Stimulated activated CD8-positive, alpha-beta memory T cell treated with anti-CD3 and anti-CD28 coated beads, Interleukin-15, amount 100 ng/mL, for 24 hours (primary cell): ENCODE results near the gene HOXC6.

Experiments used
- DNase-seq: peaks from one replicate; pipeline ENCODE4 v3.0.0-alpha.2; 2020; ENCODE audit warnings: low read depth

HOXC6 gene

DNA sequence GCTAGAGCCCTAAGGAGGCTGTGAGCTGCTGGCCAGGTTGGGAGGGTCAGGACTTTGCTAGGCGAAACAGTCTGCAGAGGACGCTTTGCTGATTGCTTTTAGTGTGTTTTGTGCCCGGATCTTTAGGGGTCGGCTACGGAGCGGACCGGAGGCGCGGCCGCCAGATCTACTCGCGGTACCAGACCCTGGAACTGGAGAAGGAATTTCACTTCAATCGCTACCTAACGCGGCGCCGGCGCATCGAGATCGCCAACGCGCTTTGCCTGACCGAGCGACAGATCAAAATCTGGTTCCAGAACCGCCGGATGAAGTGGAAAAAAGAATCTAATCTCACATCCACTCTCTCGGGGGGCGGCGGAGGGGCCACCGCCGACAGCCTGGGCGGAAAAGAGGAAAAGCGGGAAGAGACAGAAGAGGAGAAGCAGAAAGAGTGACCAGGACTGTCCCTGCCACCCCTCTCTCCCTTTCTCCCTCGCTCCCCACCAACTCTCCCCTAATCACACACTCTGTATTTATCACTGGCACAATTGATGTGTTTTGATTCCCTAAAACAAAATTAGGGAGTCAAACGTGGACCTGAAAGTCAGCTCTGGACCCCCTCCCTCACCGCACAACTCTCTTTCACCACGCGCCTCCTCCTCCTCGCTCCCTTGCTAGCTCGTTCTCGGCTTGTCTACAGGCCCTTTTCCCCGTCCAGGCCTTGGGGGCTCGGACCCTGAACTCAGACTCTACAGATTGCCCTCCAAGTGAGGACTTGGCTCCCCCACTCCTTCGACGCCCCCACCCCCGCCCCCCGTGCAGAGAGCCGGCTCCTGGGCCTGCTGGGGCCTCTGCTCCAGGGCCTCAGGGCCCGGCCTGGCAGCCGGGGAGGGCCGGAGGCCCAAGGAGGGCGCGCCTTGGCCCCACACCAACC lies 1.5 kb downstream of the HOXC6 start:
- DNase-seq: no peak

DNA sequence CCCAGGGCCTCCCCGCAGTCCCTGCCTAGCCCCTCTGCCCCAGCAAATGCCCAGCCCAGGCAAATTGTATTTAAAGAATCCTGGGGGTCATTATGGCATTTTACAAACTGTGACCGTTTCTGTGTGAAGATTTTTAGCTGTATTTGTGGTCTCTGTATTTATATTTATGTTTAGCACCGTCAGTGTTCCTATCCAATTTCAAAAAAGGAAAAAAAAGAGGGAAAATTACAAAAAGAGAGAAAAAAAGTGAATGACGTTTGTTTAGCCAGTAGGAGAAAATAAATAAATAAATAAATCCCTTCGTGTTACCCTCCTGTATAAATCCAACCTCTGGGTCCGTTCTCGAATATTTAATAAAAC lies 2.2 kb downstream of the HOXC6 start:
- DNase-seq: no peak

DNA sequence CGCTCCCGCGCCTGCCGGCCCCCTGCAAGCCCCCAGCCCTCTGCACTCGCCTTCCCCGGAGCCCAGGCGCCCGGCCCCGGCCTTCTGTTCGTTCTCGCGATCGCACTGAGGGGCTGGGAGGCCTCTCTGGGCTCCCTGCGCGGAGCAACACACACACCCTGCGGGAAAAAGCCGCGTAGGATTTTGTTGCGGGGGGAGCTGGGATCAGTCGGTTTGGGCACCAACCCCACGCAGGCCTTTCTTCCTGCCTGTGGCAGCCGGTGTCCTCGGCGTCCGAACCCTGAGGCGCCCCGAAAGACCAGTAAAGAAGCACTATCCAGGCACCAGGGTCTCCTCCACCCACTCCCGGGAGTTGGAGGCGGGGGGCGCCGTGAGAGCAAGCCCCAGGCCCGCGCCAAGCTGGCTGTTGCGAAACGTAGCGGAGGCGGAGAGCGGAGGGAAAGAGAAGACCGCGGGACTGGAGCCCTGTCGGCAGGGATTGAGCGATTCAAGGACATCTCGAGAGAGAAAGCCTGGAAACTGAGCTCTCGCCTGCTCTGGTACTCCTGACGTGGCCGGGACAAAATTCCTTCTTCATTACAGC lies 2.7 kb downstream of the HOXC6 start:
- no peak for DNase-seq

DNA sequence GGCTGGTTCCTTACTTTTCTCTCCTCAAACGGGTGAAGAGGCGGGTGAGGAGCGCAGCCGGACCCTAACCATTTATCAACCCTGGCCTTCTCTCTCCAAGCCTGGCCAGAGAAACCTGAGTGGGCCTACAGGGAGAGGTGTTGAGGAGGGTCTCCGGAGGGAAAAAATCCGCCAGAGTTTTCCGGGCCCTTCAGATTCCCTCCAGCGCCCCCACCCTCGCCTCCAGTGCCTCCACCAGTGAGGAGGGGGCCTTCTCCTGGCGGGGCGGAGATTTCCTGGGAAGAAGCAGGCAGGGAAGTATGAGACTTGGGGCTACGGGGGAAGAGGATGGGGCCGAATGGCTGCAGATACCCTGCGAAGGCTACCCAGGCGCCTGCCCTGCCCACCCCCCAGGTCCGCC lies 3.2 kb downstream of the HOXC6 start:
- DNase-seq: no peak

DNA sequence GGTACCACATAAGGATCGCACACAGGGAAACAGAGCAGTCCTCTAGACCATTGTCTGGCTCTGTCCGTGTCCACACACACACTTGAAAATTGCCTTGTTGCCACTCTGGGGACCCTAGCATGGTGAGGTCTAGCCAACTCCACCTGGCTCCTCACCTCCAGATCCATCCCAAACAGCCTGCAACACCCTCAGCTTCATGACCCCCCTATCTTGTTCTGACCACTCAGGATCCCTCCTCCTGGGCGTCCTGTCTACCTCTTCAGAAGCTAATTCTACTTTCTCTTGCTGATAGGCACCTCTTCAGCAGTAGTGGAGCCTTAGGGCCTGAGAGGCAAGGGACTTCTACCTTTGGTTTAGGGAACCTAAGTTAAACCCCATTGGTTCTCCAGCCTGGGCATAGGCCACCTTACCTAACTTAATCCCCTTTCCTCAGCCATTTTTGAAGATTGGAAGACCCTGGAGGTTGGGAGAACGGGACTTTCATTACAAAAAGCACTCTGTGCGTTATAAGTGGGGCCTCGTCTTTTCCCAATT lies 3.9 kb downstream of the HOXC6 start:
- no peak for DNase-seq

DNA sequence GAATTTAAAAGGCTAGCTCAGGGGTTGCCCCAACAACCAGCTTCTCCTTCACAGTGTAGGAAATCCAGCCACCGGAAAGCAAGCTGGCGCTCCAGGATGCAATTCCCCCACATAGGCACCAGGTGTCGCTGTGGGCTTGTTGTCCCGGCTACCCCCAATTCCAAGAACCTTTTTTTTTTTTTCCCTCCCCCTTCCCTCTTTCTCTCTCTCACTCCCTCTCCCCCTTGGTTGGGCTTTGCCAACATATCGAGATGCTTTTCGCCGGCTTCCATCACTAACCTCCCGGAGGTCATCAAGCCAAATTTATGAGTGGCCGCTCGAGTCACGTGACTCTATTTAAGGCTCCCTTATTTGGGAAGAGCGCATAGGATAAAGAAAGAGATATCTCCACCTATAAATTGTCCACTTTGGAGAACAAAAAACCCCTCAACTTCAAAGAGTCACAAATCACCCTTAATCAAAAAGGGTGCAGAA lies 4.4 kb downstream of the HOXC6 start, which contains the start of gene HOXC5:
Gene HOXC5 (plus strand): TSS at position 424 of the 474 bp plus-strand sequence. CDS start 73 bp downstream, outside the sequence.
- DNase-seq: no peak

DNA sequence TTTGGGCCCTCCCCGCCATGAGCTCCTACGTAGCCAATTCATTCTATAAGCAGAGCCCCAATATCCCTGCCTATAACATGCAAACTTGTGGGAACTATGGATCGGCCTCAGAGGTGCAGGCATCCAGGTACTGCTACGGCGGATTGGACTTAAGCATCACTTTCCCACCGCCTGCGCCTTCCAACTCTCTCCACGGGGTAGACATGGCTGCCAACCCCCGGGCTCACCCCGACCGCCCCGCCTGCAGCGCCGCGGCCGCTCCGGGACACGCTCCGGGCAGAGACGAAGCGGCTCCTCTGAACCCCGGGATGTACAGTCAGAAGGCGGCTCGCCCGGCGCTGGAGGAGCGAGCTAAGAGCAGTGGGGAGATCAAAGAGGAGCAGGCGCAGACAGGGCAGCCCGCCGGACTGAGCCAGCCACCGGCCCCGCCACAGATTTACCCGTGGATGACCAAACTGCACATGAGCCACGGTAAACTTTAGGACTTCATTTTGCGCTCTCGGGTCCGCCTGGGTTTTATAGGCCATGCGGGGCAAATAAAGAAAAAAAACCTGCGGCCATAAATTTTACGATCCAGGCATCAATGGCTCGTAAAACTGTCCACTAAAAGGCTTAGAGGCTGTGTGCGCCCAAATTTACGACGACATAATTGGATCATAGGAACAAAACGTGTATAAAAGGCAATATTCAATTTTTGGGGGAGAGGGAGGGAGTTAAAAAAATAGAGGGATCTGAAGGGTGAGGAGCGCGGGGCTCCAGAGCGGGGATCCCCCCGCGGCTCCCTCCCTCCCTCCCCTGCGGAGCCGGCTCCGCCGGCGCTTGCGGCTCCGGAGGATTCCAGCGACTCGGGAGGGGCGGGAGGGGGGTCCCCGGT lies 5.1 kb downstream of the HOXC6 start:
- DNase-seq: no peak

DNA sequence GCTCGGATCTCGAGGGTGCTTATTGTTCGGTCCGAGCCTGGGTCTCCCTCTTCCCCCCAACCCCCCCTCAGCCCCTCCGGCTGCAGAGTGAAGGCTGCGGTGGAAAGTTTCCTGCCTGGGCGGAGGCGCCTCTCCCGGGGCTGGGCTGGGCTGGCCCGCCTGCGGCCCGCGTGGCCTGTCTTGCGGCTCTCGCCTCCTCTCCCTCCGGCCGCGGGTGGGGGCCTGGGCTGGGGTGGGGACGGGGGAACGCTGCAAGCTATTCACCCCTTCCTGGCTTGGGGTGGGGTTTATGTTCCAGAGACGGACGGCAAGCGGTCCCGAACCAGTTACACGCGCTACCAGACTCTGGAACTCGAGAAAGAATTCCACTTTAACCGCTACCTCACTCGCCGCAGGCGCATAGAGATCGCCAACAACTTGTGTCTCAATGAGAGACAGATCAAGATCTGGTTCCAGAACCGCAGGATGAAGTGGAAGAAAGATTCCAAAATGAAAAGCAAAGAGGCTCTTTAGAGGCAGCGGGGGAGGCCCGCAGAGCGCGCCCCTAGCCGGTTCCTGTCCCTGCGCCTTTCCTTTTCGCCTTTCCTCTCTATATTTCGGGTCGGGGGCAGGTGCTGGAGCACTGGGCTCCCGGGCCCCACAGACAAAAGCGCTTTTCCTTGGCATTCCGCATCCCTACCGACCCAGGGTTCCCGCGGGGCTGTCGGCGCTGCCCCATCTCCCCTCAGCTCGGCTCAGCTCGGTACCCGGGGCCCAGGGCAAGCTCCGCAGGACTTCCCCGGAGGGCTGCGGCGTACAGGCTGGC lies 5.9 kb downstream of the HOXC6 start:
- no peak for DNase-seq

DNA sequence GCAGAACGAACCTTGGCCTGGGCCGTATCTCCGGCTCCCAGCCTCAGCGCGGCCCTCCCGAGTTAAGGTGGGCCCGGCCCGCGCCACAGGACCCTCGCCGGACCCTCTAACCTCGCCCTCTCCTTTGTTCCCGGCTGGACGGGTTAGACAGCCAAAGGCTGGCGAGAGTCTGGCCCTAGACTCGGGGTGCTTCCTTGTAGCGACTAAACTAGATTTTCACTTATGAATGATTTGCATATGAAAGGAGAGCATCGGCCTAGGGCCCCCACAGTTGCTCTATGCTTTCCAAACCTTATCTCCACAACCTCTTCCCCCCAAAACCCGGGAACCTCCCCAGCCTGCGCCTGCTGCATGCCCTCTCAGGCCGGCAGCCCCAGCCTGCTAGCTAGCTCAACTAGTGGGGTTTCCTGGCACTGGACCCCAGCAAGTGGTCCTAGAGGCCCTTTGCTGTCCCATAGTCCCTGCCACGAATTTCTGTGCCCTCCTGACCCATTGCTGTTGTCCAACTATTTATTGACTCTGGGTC lies 6.6 kb downstream of the HOXC6 start:
- DNase-seq: no peak

DNA sequence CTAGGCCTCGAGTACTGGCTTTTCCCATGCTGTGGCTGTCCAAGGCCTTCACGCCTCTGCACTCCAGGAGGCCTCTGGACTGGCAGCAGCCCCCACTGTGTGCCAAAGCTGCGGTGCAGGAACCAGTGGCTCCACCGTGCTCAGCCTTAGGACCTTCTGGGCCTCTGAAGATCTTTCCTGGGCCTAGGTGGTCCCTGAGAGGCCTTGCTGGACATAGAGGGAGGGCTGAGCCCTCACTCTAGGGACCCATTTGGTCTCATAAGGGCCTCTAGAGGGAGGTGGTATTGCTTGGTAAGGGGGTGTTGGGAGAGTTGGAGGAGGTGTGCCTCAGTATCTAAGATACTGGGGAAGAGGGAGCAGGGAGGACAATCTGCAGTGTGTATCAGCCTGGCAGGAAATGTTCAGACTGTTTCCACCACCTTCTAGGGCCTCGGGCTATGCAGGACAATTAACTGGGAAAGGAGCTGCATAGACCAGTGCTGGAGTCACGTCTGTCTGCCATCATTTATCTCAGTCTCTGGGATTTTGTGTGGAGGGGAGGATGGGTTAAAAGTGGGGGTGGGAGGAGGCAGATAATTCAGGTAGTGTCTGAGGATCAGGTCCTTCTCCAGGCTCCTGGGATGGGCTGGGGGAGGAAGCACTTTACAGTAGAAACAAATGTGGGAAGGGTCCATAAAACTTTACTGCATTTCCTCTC lies 7.5 kb downstream of the HOXC6 start:
- DNase-seq: no peak

DNA sequence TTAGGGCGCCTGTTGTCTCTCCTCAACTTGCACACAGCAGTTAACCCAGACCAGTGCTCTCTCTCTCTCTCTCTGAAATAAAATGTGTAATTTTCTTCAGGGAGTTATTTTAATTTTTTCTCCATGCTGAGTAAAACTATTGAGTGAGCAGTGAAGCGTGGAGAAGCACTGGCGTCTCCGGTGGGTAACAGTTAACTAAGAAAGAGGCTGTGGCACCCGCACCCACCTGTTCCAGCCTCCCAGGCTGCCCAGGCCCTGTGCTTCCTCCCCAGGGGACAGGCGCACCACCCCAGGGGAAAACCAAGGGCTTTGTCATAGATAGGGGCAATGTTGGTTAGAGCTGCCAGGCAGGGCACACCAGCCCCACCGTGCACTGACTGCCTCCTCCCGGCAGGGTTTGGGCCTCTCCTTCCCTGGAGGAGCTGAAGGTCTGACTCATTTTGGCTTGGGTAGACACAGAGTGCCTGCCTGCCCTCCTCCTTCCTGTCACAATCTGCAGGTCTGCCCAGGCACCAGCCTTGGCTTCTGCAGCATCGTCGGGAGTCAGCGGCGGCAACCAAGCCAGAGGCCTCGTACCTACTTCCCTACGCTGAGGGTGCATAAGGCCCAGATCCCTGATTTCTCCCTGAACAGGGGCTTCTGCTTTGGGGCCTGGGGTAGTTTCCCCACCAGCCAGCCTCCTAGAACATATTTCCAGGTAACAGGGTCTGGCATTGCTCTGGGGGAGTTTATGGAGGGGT lies 8.6 kb downstream of the HOXC6 start:
- no peak for DNase-seq

DNA sequence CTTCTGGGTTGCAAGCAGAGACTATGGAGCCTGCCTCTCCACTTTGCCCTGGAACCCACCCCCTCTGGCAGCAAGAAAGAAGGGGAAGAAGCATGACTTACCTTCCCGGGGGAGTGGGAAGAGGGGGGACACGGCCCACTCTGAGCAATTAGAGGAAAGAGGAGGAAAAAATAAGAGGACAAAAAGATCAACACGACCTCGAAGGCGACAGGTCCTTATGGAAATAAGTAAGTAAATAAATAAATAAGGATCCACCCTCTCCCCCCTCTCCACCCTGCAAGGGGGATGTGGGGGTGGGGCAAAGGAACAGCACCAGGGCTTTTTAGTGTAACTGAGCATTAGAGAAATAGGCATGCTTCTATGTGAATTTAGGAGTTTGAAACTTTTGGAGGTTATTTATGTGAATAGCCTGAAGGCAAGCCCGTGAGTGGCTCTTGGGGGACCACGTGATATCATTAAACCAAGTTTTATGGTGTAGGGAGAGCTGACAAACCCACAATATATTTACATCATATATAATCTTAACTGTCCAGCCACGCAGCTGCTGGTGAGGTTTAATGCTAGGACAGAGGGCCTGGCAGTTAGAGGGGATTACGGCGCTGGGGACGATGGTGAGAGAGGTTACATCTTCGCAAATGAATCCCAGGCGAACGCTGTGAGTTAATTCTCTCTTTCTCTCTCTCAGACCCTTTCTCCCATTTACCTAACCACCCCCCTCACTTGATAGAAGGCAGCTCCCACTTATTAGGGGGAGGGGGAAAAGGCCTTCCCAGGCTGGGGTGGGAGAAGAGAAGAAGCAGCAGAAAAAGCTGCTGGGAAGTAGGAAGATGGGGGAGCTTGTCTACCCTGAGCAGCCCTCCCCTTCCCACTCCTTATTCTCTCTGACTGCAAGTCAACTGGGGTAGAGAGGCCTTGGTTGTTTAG lies 9.4 kb downstream of the HOXC6 start:
- DNase-seq: no peak

DNA sequence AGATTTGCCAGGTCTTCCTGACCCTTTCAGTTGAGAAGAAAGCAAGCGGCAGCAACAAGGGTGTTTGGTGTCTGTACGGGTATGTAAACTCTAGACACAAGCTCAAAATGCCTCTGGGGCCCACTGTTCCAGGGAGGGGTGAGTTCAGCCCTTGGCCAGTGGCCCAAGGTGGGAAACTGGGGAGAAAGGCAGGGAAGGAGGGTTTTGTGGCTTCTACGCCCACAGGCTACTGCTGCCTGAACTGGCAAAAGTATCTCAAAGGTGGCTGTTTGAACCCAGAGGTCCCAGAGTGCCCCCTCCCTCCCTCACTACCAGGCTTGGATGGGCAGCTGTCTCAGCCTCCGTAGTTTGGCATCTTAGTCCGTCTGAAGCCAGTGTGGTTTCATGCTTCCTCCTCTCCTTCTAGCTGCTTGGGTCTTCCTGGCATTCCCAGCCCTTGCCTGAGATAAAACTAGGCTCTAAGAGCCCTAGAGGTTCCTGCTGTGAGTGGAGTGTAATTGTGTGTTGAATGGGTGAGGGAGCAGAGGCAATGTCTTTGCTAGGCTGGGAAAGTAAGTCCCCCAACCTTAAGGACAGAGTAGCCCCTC lies 10.1 kb downstream of the HOXC6 start:
- DNase-seq: no peak

DNA sequence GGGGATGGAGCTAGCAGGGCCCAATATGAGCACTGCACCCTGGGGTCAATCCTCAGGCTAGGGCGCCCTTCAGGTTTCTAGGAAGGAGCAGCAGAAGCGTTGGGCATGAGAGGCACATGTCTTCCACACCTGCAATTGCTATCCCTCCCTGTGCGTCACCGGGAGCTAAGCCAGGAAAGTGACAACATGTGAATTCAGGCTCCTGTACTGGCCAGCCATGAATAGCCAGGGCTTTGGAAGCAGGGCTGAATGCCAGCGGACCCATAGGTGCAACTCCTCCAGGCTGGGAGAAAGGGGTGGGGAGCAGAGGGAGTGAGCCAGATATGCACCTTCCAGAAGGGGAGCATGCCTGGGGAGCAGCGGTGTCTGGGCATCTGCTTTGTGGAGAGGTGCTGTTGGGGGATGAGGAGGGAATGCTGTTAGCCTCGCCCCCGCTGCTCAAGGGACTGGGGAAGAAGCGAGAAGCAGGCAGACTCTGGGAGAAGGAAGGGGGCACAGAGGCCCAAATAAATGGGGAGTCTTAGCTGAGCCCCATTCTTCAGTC lies 10.7 kb downstream of the HOXC6 start:
- no peak for DNase-seq

DNA sequence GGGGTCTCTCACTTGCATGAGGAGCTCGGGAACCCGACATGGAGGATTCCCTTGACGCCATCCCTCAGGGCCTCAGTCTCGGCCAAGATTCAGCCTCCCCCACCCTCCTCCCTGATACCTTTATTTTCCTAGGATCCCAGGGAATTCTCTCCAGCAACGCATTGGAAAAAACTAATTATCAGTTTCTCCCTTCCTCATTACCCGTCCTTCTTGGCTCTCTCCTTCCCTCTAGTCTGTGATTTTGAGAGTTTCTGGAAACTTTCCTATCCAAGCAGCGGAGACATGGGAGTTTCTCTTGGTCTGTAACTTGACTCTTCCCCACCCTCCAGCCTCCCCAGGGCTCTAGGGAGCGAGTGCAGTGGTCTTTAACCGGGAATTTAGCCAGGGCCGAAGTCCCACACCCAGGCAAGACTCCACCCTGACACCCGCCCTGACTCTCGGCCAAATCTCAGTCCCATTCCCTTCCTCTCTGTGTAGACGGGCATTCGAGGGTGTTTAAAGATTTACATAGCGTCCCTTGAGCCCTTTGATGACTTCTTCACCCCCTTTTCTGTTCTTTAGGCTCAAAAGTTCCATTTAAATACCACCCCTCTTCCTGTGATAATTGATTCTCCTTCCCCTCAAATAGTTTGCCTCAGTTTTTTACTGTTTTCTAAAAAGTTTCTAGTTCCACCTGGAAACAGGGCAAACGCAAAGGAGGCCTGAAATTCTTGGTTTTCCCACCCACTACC lies 11.3 kb downstream of the HOXC6 start:
- no peak for DNase-seq

DNA sequence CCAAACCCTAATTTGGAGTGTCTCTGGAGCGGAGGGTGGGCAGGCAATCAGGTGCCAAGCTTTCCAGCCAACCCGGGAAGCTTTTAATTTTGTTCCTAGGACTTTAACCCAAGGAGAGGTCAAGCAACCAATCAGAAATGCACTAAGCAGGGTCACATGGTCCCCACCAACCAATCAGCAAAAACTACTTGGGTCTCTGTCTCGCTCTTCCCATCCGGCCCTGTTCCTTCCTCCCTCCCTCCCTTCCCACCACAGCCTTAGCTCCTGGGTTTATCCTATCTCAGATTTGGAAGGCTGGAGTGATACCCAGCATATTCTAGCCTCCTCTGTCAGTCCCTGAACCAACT lies 11.9 kb downstream of the HOXC6 start:
- DNase-seq: no peak

DNA sequence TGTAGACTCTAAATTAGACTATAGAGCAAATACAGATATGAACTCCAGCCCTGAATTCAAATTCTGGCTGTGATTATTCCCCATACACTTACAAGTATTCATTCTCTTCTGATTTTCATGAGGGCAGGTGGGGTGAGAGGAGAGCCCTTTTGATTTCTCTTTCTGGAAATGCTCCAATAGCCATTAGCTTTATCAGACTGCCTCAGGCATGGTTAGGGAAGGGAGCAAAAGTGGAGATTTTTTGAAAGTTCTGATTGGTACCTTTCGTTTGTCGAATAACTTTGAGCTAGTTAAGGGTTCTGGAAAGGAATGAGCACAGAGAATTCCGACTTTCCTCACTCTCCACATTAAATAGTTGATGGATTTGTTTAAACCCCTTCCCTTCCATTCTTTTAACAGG lies 12.4 kb downstream of the HOXC6 start:
- DNase-seq: no peak
